Measurements from ENCODE around the gene ZNF544. TPM values are rescaled to one million over a fixed set of nuclear protein-coding genes. Genes with fewer than 3 reads are reported as not detected.

The ZNF544 gene
- total and polyA plus RNA-seq, 2 donors from 2014 or later = 19.4 to 39.3 TPM

DNA sequence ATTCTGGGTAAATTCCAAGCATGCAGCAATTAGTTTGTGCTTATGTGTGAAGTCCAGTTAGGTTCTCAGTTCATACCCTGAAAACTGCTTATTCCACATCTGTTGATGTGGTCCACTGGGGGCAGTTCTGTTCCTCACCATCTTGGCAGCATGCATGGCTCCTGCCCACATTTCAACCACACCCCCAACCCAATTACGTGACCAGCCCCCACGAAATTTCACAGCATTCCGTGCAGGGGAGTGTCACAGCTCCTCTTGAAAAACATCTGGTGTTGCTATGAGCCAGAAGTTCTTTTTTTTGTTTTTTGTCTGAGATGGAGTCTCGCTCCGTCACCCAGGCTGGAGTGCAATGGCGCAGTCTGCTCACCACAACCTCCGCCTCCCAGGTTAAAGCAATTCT is 67.4 kb downstream of the ZNF544 start:
- Histone ChIP-seq H3K36me3 (ENCODE audit: control insufficient read depth in 2 of 3, insufficient read depth in 3 of 3, low read length in 3 of 3) (peaks cover 23 to 38% (median 30%) of the 10 kb centered on the region in 3 donors), H3K9ac (ENCODE audit: low read length in 3 of 3) (no peak overlapping the region), H3K27ac (ENCODE audit: low read depth in 2 of 2, low read length in 2 of 2) (no peak overlapping the region), H3K4me3 (ENCODE audit: low read length in 3 of 3) (no peak overlapping the region), H3K4me1 (ENCODE audit: control insufficient read depth in 2 of 3, insufficient read depth in 2 of 3, low read depth in 1 of 3, low read length in 3 of 3) (no peaks in the 10 kb centered on the region), H3K27me3 (ENCODE audit: control insufficient read depth, insufficient read depth, low read length) (no peaks in the 10 kb centered on the region), H3K9me3 (ENCODE audit: control insufficient read depth in 2 of 3, insufficient read depth in 1 of 3, low read length in 3 of 3) (peaks cover 0 to 10% (median 6%) of the 10 kb centered on the region in 3 donors)
- DNase-seq = no peak
- FAIRE-seq = no peak
- intact Hi-C loops (cut with DNase I) = no loop called here
- TF ChIP-seq CTCF (IDR thresholded peaks at IDR 0.05; ENCODE audit: borderline replicate concordance, extremely low read depth, insufficient read depth) = no peak

GRCh38 chr19:58300620-58301019 is 71.9 kb downstream of the ZNF544 start:
- Histone ChIP-seq H3K4me1 (ENCODE audit: control insufficient read depth in 2 of 3, insufficient read depth in 2 of 3, low read depth in 1 of 3, low read length in 3 of 3) (peaks cover 0 to 2% (median 0%) of the 10 kb centered on the region in 3 donors), H3K27me3 (ENCODE audit: control insufficient read depth, insufficient read depth, low read length) (no peaks in the 10 kb centered on the region), H3K4me3 (ENCODE audit: low read length in 3 of 3) (no peak overlapping the region), H3K27ac (ENCODE audit: low read depth in 2 of 2, low read length in 2 of 2) (no peak overlapping the region), H3K9ac (ENCODE audit: low read length in 3 of 3) (no peak overlapping the region), H3K9me3 (ENCODE audit: control insufficient read depth in 2 of 3, insufficient read depth in 1 of 3, low read length in 3 of 3) (no peaks in the 10 kb centered on the region), H3K36me3 (ENCODE audit: control insufficient read depth in 2 of 3, insufficient read depth in 3 of 3, low read length in 3 of 3) (peaks cover 5 to 7% (median 6%) of the 10 kb centered on the region in 3 donors)
- TF ChIP-seq CTCF (IDR thresholded peaks at IDR 0.05; ENCODE audit: borderline replicate concordance, extremely low read depth, insufficient read depth) = no peak
- DNase-seq (no peak), FAIRE-seq (no peak)
- intact Hi-C loops (cut with DNase I) = no loop called here

DNA sequence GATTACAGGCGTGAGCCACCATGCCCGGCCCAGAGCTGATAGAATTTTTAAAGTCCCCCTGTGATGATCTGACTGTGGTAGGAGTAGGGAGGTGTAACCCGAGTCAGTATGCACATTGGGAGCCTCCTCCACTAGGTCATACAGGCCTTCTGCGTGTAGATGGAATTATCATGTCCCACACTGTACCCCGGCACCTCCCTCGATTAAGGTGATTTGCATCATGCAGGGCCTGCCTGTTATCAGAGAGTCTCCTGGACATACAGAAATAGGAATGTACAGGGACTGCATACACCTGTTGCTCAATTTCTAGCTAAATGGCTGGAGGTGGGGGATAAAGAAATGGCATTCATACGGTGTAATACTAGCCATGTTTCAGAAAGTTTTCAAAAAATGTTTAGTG is 75.5 kb downstream of the ZNF544 start:
- Histone ChIP-seq H3K27me3 (ENCODE audit: control insufficient read depth, insufficient read depth, low read length) (no peaks in the 10 kb centered on the region), H3K9me3 (ENCODE audit: control insufficient read depth in 2 of 3, insufficient read depth in 1 of 3, low read length in 3 of 3) (no peaks in the 10 kb centered on the region), H3K9ac (ENCODE audit: low read length in 3 of 3) (no peak overlapping the region), H3K27ac (ENCODE audit: low read depth in 2 of 2, low read length in 2 of 2) (no peak overlapping the region), H3K4me1 (ENCODE audit: control insufficient read depth in 2 of 3, insufficient read depth in 2 of 3, low read depth in 1 of 3, low read length in 3 of 3) (peaks cover 0 to 10% (median 0%) of the 10 kb centered on the region in 3 donors), H3K36me3 (ENCODE audit: control insufficient read depth in 2 of 3, insufficient read depth in 3 of 3, low read length in 3 of 3) (peaks cover 6 to 11% (median 7%) of the 10 kb centered on the region in 3 donors), H3K4me3 (ENCODE audit: low read length in 3 of 3) (peak overlapping the region in 2 of 3 donors; percentile 80 to 97)
- intact Hi-C loops (cut with DNase I) = no loop called here
- FAIRE-seq (no peak), DNase-seq (peak in 1 of 5 donors; percentile 43)
- no peak for TF ChIP-seq CTCF (IDR thresholded peaks at IDR 0.05; ENCODE audit: borderline replicate concordance, extremely low read depth, insufficient read depth)

GRCh38 chr19:58304748-58305064 is 76.0 kb downstream of the ZNF544 start:
- FAIRE-seq (no peak), DNase-seq (no peak)
- Histone ChIP-seq H3K9ac (ENCODE audit: low read length in 3 of 3) (peak overlapping the region; percentile 44 to 88 (median 70)), H3K4me3 (ENCODE audit: low read length in 3 of 3) (peak overlapping the region; percentile 80 to 97 (median 94)), H3K27me3 (ENCODE audit: control insufficient read depth, insufficient read depth, low read length) (no peaks in the 10 kb centered on the region), H3K27ac (ENCODE audit: low read depth in 2 of 2, low read length in 2 of 2) (peak overlapping the region; percentile 48 to 97), H3K36me3 (ENCODE audit: control insufficient read depth in 2 of 3, insufficient read depth in 3 of 3, low read length in 3 of 3) (peaks cover 6 to 11% (median 7%) of the 10 kb centered on the region in 3 donors), H3K4me1 (ENCODE audit: control insufficient read depth in 2 of 3, insufficient read depth in 2 of 3, low read depth in 1 of 3, low read length in 3 of 3) (peaks cover 0 to 10% (median 0%) of the 10 kb centered on the region in 3 donors), H3K9me3 (ENCODE audit: control insufficient read depth in 2 of 3, insufficient read depth in 1 of 3, low read length in 3 of 3) (no peaks in the 10 kb centered on the region)
- intact Hi-C loops (cut with DNase I) = no loop called here
- TF ChIP-seq CTCF (IDR thresholded peaks at IDR 0.05; ENCODE audit: borderline replicate concordance, extremely low read depth, insufficient read depth) = no peak
